ENCODE measurements around the gene DNLZ.

DNA sequence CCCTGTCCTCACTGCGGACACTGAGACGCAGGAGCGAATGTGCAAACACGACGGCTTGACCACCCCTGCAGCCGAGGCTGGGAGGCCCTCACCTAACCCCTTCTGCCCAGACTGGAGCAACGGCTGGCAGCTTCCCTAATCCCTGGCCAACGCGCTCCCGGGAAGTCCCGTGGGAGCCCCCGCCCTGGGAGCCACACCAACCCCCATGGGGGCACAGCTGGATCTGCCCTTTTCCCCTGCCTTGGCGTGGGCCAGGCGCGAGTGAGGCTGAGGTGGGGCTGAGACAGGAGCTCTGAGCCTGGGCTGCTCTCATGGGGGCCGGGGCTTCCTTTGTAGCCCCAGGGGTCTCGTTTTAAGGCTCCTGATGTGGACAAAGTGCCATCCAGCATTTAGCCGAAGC, 4.6 kb upstream of the DNLZ start:
- TF ChIP-seq, protein P1, sequence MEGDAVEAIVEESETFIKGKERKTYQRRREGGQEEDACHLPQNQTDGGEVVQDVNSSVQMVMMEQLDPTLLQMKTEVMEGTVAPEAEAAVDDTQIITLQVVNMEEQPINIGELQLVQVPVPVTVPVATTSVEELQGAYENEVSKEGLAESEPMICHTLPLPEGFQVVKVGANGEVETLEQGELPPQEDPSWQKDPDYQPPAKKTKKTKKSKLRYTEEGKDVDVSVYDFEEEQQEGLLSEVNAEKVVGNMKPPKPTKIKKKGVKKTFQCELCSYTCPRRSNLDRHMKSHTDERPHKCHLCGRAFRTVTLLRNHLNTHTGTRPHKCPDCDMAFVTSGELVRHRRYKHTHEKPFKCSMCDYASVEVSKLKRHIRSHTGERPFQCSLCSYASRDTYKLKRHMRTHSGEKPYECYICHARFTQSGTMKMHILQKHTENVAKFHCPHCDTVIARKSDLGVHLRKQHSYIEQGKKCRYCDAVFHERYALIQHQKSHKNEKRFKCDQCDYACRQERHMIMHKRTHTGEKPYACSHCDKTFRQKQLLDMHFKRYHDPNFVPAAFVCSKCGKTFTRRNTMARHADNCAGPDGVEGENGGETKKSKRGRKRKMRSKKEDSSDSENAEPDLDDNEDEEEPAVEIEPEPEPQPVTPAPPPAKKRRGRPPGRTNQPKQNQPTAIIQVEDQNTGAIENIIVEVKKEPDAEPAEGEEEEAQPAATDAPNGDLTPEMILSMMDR (IDR thresholded peaks at IDR 0.05; ENCODE audit: poor library complexity, severe bottlenecking), result no peak
- TF ChIP-seq TAF1 (IDR thresholded peaks at IDR 0.05; ENCODE audit: low read depth) (no peak), RAD21 (conservative IDR thresholded peaks at IDR 0.05) (no peak)

Measured in neural cell (in vitro differentiated cells).